GM23338 (cell line): ENCODE data around the gene C17orf100. TPM values are rescaled to one million over a fixed set of nuclear protein-coding genes. Genes with fewer than 3 reads are reported as not detected.
A peak's percentile ranks its signal among the peaks of the same experiment; 100 is the strongest.
"Not testable (repeated sequence)": the region's sequence is repeated elsewhere in the genome, so short reads cannot be mapped to it uniquely, and the experiment has no call there.

Experiments used
- ATAC-seq: fragments of 200-7000 bp; cut with Tn5 transposase; 3 replicates; pipeline ENCODE4 v1.9.1; 2020
- DNase-seq: peaks from one replicate; pipeline ENCODE4 v3.0.0-alpha.2; 2015; ENCODE audit warnings: low spot score
- H2AFZ ChIP-seq: fragments of 200-600 bp; sonication (generic); 2 replicates; pipeline ENCODE4 v1.8.0; 2016; ENCODE audit warnings: antibody characterized with exemption, mild to moderate bottlenecking, moderate library complexity
- H3F3A ChIP-seq: fragments of 200-600 bp; sonication (generic); replicated peaks from 2 replicates; pipeline ENCODE4 v1.8.0; 2017; ENCODE audit warnings: antibody characterized with exemption, mixed run types, low read depth
- H3K27ac ChIP-seq: fragments of 200-600 bp; sonication (generic); 2 replicates; pipeline ENCODE4 v1.6.1; 2016; ENCODE audit warnings: low read depth
- H3K27me3 ChIP-seq: fragments of 200-600 bp; sonication (generic); 2 replicates; pipeline ENCODE4 v1.8.0; 2016; ENCODE audit warnings: mild to moderate bottlenecking, mixed run types, moderate library complexity; ENCODE audit not compliant: insufficient read depth
- H3K36me3 ChIP-seq: fragments of 200-600 bp; sonication (generic); 2 replicates; pipeline ENCODE4 v1.8.0; 2016; ENCODE audit warnings: mild to moderate bottlenecking; ENCODE audit not compliant: insufficient read depth
- H3K4me1 ChIP-seq: fragments of 200-600 bp; sonication (generic); 2 replicates; pipeline ENCODE4 v1.8.0; 2016; ENCODE audit warnings: mild to moderate bottlenecking, moderate library complexity; ENCODE audit not compliant: insufficient read depth
- H3K4me2 ChIP-seq: fragments of 200-600 bp; sonication (generic); 2 replicates; pipeline ENCODE4 v1.7.1; 2017; ENCODE audit warnings: mixed run types
- H3K4me3 ChIP-seq: fragments of 200-600 bp; sonication (generic); 2 replicates; pipeline ENCODE4 v1.6.1; 2016; ENCODE audit warnings: mixed run types
- H3K79me2 ChIP-seq: fragments of 200-600 bp; sonication (generic); replicated peaks from 2 replicates; pipeline ENCODE4 v1.8.0; 2017; ENCODE audit warnings: mild to moderate bottlenecking; ENCODE audit not compliant: insufficient read depth
- H3K9me2 ChIP-seq: fragments of 200-600 bp; sonication (generic); 2 replicates; pipeline ENCODE4 v1.8.0; 2017; ENCODE audit not compliant: insufficient read depth
- H4K20me1 ChIP-seq: fragments of 200-600 bp; sonication (generic); replicated peaks from 2 replicates; pipeline ENCODE4 v1.8.0; 2017; ENCODE audit warnings: mild to moderate bottlenecking; ENCODE audit not compliant: insufficient read depth
- H3K27ac Mint-ChIP-seq: 2 replicates; pipeline ENCODE4 v1.8.0; 2020; ENCODE audit warnings: inconsistent platforms, mild to moderate bottlenecking, moderate library complexity, mixed read lengths
- H3K27me3 Mint-ChIP-seq: 3 replicates; pipeline ENCODE4 v1.8.0; 2022; ENCODE audit warnings: low read depth, mild to moderate bottlenecking, moderate library complexity, mixed read lengths, inconsistent platforms; ENCODE audit not compliant: insufficient read depth, poor library complexity
- H3K36me3 Mint-ChIP-seq: 3 replicates; pipeline ENCODE4 v1.8.0; 2021; ENCODE audit warnings: low read depth, mild to moderate bottlenecking, inconsistent platforms, moderate library complexity, mixed read lengths
- H3K4me1 Mint-ChIP-seq: 3 replicates; pipeline ENCODE4 v1.8.0; 2020; ENCODE audit warnings: mild to moderate bottlenecking, inconsistent platforms, mixed read lengths
- H3K4me3 Mint-ChIP-seq: 3 replicates; pipeline ENCODE4 v1.8.0; 2021; ENCODE audit warnings: moderate library complexity, mild to moderate bottlenecking, inconsistent platforms, mixed read lengths
- H3K9me3 Mint-ChIP-seq: 3 replicates; pipeline ENCODE4 v1.8.0; 2020; ENCODE audit warnings: moderate library complexity, mild to moderate bottlenecking, inconsistent platforms, mixed read lengths
- EZH2 ChIP-seq: fragments of 200-600 bp; sonication (generic); IDR thresholded peaks from one replicate; pipeline ENCODE4 v1.8.0; 2017; ENCODE audit warnings: antibody characterized with exemption, mild to moderate bottlenecking, low read depth; ENCODE audit not compliant: unreplicated experiment
- POLR2AphosphoS5 ChIP-seq: IDR thresholded peaks from 2 replicates; pipeline ENCODE4 v1.6.1; 2016; ENCODE audit warnings: antibody characterized with exemption, low read depth
- polyA plus RNA-seq: library from polyadenylated mRNA; unstranded; fragments of >200 nt; fragmentation: Nextera tagmentation; extraction: Ambion mirVana; gene quantifications from 2 replicates; pipeline ENCODE4 v1.2.1, GENCODE V29; 2016
- total RNA-seq: library from RNA; depleted of rRNA; stranded (reverse); fragments of >200 nt; shearing (Covaris generic); gene quantifications from 2 replicates; pipeline ENCODE4 v1.2.3, GENCODE V29; 2014
- TF ChIP-seq, protein P1 (sequence below): IDR thresholded peaks from one replicate; pipeline ENCODE4 v1.6.1; 2018; ENCODE audit warnings: antibody characterized with exemption; ENCODE audit not compliant: unreplicated experiment
- TF ChIP-seq, protein P2 (sequence below), 2 experiments: fragments of 200-600 bp in 1 of 2; sonication (generic) in 1 of 2; conservative IDR thresholded peaks; 2 replicates each; pipeline versions ENCODE4 v1.5.1 to v1.6.1; 2016 to 2017; ENCODE audit warnings: antibody characterized with exemption in 2 of 2, low read depth in 2 of 2, mild to moderate bottlenecking in 2 of 2, moderate library complexity in 1 of 2

C17orf100 gene
- total and polyA plus RNA-seq, 2 experiments from 2014 or later = 2.7 to 3.9 TPM

DNA sequence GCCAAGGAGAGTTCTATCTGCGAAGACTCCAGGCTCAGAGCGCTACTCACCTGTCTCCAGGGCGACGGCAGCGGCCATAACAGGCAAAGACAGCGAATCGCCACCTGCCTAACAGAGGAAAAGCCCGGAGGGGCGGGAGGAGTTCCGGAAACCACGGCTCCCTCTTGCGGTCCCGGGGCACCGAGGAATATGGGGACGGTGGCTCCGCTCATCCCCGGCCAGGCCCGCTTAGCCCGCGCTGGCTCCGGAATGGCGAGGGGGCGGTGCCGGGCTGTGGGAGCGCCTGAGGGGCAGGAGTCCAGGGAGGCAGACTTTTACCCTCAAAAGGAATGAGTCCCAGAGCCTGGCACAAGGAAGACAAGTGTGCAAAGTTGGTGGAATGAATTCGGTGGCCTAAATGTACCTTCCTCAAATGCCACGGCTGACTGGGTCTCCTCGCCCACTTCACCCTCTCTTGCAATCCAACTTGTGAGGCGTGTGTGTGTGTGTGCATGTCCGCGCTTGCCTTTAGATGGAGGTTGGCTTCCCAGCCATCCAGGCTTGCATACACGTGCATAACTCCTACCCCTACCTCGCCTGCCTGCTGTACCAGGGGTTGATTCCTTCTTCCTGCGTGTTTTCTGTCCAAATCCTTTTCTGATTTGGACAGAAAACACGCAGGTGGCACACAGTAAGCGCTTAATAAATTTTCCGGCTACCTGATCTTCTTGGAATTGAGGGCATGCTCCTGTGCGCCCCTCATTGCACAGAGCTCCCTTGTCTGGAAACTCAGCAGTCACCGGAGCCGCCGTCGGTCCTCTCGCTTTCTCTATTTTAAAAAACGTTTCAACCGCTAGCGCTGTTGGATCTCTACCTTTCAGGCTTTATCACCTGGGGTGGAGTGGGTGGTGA lies 3.5 kb downstream of the C17orf100 start:
- peaks cover 2% of the 10 kb centered on the region; the same call in 1 of the 2 replicates for H4K20me1 ChIP-seq
- H3K27me3 Mint-ChIP-seq = peaks cover 44% of the 10 kb centered on the region
- H3K9me3 Mint-ChIP-seq = no peaks in the 10 kb centered on the region; the same call in 2 of the 3 replicates
- H3K4me1 Mint-ChIP-seq = peaks cover 42% of the 10 kb centered on the region
- H3K27me3 ChIP-seq = peaks cover 64% of the 10 kb centered on the region
- no peak overlapping the region for H3K27ac ChIP-seq
- peak overlapping the region; percentile 67 for H3K4me3 ChIP-seq
- H3K4me2 ChIP-seq = peak overlapping the region; percentile 91
- no peak overlapping the region for H3K27ac Mint-ChIP-seq
- peaks cover 7% of the 10 kb centered on the region for H3K79me2 ChIP-seq
- peak; percentile 32 for ATAC-seq
- peak overlapping the region; percentile 72 for H2AFZ ChIP-seq
- no peaks in the 10 kb centered on the region; the same call in 2 of the 3 replicates for H3K36me3 Mint-ChIP-seq
- no peaks in the 10 kb centered on the region for H3K36me3 ChIP-seq
- peak overlapping the region; percentile 81 for H3K4me3 Mint-ChIP-seq
- peak; percentile 93 for DNase-seq
- TF ChIP-seq EZH2 = peak; percentile 53
- TF ChIP-seq, protein P1, sequence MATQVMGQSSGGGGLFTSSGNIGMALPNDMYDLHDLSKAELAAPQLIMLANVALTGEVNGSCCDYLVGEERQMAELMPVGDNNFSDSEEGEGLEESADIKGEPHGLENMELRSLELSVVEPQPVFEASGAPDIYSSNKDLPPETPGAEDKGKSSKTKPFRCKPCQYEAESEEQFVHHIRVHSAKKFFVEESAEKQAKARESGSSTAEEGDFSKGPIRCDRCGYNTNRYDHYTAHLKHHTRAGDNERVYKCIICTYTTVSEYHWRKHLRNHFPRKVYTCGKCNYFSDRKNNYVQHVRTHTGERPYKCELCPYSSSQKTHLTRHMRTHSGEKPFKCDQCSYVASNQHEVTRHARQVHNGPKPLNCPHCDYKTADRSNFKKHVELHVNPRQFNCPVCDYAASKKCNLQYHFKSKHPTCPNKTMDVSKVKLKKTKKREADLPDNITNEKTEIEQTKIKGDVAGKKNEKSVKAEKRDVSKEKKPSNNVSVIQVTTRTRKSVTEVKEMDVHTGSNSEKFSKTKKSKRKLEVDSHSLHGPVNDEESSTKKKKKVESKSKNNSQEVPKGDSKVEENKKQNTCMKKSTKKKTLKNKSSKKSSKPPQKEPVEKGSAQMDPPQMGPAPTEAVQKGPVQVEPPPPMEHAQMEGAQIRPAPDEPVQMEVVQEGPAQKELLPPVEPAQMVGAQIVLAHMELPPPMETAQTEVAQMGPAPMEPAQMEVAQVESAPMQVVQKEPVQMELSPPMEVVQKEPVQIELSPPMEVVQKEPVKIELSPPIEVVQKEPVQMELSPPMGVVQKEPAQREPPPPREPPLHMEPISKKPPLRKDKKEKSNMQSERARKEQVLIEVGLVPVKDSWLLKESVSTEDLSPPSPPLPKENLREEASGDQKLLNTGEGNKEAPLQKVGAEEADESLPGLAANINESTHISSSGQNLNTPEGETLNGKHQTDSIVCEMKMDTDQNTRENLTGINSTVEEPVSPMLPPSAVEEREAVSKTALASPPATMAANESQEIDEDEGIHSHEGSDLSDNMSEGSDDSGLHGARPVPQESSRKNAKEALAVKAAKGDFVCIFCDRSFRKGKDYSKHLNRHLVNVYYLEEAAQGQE = no peak
- TF ChIP-seq, protein P2, sequence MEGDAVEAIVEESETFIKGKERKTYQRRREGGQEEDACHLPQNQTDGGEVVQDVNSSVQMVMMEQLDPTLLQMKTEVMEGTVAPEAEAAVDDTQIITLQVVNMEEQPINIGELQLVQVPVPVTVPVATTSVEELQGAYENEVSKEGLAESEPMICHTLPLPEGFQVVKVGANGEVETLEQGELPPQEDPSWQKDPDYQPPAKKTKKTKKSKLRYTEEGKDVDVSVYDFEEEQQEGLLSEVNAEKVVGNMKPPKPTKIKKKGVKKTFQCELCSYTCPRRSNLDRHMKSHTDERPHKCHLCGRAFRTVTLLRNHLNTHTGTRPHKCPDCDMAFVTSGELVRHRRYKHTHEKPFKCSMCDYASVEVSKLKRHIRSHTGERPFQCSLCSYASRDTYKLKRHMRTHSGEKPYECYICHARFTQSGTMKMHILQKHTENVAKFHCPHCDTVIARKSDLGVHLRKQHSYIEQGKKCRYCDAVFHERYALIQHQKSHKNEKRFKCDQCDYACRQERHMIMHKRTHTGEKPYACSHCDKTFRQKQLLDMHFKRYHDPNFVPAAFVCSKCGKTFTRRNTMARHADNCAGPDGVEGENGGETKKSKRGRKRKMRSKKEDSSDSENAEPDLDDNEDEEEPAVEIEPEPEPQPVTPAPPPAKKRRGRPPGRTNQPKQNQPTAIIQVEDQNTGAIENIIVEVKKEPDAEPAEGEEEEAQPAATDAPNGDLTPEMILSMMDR (conservative IDR thresholded peaks at IDR 0.05; ENCODE audit: low read depth in 2 of 2) = peak; percentile 22 to 42; a peak in 3 of 4 replicates
- no peak; the same call in 1 of the 2 replicates for TF ChIP-seq POLR2AphosphoS5
- no peaks in the 10 kb centered on the region for H3K9me2 ChIP-seq
- peaks cover 15% of the 10 kb centered on the region for H3F3A ChIP-seq
- peaks cover 21% of the 10 kb centered on the region for H3K4me1 ChIP-seq

DNA sequence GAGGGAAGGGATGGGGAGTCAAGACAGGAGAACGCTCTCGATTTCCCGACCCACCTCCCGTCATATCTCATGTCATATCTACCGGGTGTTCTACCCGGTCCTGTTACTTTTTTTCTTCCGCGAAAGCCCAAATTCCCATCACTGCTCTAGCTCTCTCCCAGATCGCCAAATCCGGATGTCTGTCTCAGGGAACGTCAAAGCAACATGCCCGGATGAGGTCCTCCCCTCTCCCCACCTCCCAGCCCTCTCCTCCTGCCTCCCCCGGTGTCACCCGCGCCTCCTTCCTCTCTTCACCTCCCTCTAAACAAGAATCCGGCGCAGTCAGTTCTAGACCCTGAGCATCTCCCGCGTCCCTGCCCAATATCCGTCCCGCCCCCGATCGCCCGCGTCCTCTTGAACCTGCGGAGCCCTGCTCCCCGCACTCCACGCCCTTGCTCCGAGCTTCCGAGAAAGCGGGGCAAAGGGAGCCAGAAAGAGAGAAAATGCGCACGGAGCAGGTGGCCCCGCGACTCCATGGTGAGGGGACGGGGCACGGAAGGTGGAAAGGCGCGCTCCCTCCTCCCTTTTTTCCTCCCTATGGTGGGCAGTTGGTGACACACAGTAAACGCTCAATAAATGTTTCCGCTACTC lies 4.3 kb downstream of the C17orf100 start:
- H3K79me2 ChIP-seq, H3K27ac Mint-ChIP-seq, H2AFZ ChIP-seq, H4K20me1 ChIP-seq, DNase-seq, H3K9me2 ChIP-seq, H3K27ac ChIP-seq, H3K36me3 Mint-ChIP-seq, H3K36me3 ChIP-seq, H3K9me3 Mint-ChIP-seq: not testable (repeated sequence)
- peak overlapping the region; percentile 67 for H3K4me3 ChIP-seq
- H3K27me3 ChIP-seq = peaks cover 64% of the 10 kb centered on the region
- Mint-ChIP-seq H3K4me1 (peaks cover 36% of the 10 kb centered on the region), H3K27me3 (peaks cover 44% of the 10 kb centered on the region), H3K4me3 (peak overlapping the region; percentile 81)
- H3K4me2 ChIP-seq = peak overlapping the region; percentile 91
- H3K4me1 ChIP-seq = peaks cover 18% of the 10 kb centered on the region
- H3F3A ChIP-seq = peaks cover 15% of the 10 kb centered on the region
- ATAC-seq = peak; percentile 8
